ENCODE data around the gene WNT11. TPM values are rescaled to one million over a fixed set of nuclear protein-coding genes. Genes with fewer than 3 reads are reported as not detected.

The WNT11 gene
- total RNA-seq, 5 donors from 2014 or later (not counting 1 experiment from before 2014, with no cell fraction given): 0.47 to 1.3 (median 0.89) TPM; not detected in 1

- ChIA-PET POLR2A (no interaction called here), CTCF (interaction anchor here (0.6 to 2.3 kb wide), 3 partner anchors 23 to 893 kb away, joined by 3 to 7 read pairs (median 5); no protein-coding TSS in a partner anchor)
- no peaks in the 10 kb centered on the region for H3K36me3 Mint-ChIP-seq
- H3K4me1 ChIP-seq (ENCODE audit: control insufficient read depth in 1 of 2, extremely low read depth in 1 of 2, insufficient read depth in 2 of 2, low read length in 2 of 2): peaks cover 21 to 60% of the 10 kb centered on the region in 2 experiments
- no peaks in the 10 kb centered on the region for H3K9me3 ChIP-seq
- H3K27ac ChIP-seq (ENCODE audit: low read length): no peak overlapping the region
- H3K9me3 Mint-ChIP-seq: no peaks in the 10 kb centered on the region
- no peak overlapping the region for H3K27ac Mint-ChIP-seq
- ATAC-seq (replicated peaks in 1 of 4) (no peak), DNase-seq (no peak)
- peak overlapping the region in 1 of 3 donors; percentile 93 for H3K4me3 Mint-ChIP-seq
- no peaks in the 10 kb centered on the region for H3K36me3 ChIP-seq (ENCODE audit: control insufficient read depth in 2 of 2, extremely low read depth in 1 of 2, insufficient read depth in 1 of 2, low read length in 1 of 2)
- WGBS (ENCODE audit: insufficient coverage): 92% methylated on average over 6 of the region's 6 CpGs
- no peak overlapping the region for H3K4me3 ChIP-seq (ENCODE audit: control insufficient read depth in 1 of 2, extremely low read depth in 1 of 2, low read length in 1 of 2)
- H3K4me1 Mint-ChIP-seq: peaks cover 40 to 54% (median 48%) of the 10 kb centered on the region in 3 donors
- peaks cover 0 to 13% of the 10 kb centered on the region in 2 experiments for H3K27me3 ChIP-seq (replicated peaks in 1 of 2; ENCODE audit: control insufficient read depth in 2 of 2, extremely low read depth in 1 of 2, insufficient read depth in 2 of 2, low read length in 1 of 2)
- H3K27me3 Mint-ChIP-seq: peaks cover 0 to 8% of the 10 kb centered on the region in 2 donors
Measured at GRCh38 chr11:76231121-76231738, 24.9 kb upstream of the WNT11 start.

DNA sequence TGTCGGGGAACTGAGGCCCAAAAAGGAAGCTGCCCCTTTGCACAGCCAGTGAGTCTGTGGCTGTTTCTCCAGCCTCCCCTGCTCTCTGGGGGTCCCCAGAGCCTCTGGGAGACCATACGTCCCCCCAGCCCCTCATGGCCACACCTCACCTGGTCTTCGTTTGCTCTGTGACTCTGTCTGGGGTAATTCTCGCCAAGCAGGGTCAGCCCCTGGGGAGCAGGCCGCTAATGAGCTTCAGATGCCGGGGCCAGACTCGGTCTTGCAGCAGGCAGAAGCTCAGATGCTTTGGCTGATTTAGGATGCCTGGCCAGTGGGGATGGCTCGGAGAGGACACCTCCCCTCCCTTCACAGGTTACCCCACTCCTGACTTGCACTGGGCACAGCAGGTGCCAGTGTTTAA, 24.1 kb upstream of the WNT11 start:
- peaks cover 0 to 4% of the 10 kb centered on the region in 2 donors for H3K27me3 Mint-ChIP-seq
- H3K4me1 Mint-ChIP-seq: peaks cover 40 to 48% (median 40%) of the 10 kb centered on the region in 3 donors
- no peaks in the 10 kb centered on the region for H3K9me3 Mint-ChIP-seq
- no peak overlapping the region for H3K4me3 ChIP-seq (ENCODE audit: control insufficient read depth in 1 of 2, extremely low read depth in 1 of 2, low read length in 1 of 2)
- H3K4me3 Mint-ChIP-seq: no peak overlapping the region
- no peaks in the 10 kb centered on the region for H3K36me3 Mint-ChIP-seq
- H3K27ac Mint-ChIP-seq: no peak overlapping the region
- H3K27me3 ChIP-seq (replicated peaks in 1 of 2; ENCODE audit: control insufficient read depth in 2 of 2, extremely low read depth in 1 of 2, insufficient read depth in 2 of 2, low read length in 1 of 2): peaks cover 0 to 13% of the 10 kb centered on the region in 2 experiments
- WGBS (ENCODE audit: insufficient coverage): 96% methylated on average over 6 of the region's 8 CpGs
- no peak for DNase-seq
- no peak overlapping the region for H3K27ac ChIP-seq (ENCODE audit: low read length)
- no peaks in the 10 kb centered on the region for H3K36me3 ChIP-seq (ENCODE audit: control insufficient read depth in 2 of 2, extremely low read depth in 1 of 2, insufficient read depth in 1 of 2, low read length in 1 of 2)
- ChIA-PET CTCF (interaction anchor here (1.2 to 2.3 kb wide), 2 partner anchors 22 to 23 kb away, joined by 3 to 7 read pairs; no protein-coding TSS in a partner anchor), POLR2A (no interaction called here)
- peaks cover 21 to 54% of the 10 kb centered on the region in 2 experiments for H3K4me1 ChIP-seq (ENCODE audit: control insufficient read depth in 1 of 2, extremely low read depth in 1 of 2, insufficient read depth in 2 of 2, low read length in 2 of 2)
- H3K9me3 ChIP-seq: no peaks in the 10 kb centered on the region
- no peak for ATAC-seq (replicated peaks in 1 of 4)

DNA sequence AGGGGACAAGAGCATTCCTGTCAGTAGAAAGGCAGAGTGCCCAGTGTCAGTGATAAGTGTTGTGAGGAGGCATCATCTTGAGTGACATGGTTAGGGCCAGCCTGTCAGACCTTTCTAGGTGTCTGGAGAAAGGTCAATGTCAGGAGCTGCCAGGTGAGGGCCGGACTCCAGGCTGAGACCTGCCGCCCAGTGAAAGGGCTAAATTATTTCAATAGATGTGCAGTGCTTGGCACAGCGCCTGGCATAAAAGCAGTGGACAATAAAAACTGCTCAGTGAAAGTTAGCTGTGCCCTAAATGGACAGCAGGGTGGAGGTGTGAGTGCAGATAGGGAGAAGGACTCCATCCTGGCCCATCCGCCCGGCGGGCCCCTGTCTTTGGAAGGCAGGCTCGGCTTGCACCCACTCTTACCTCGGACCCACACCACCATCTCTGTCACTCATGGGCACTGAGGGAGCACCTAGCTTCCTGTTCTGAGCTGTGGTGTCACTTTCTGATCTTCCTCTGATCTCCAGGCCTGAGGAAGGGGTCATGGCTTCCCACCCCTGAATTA, 23.5 kb upstream of the WNT11 start:
- Mint-ChIP-seq H3K27ac (no peak overlapping the region), H3K9me3 (no peaks in the 10 kb centered on the region), H3K4me1 (peaks cover 34 to 42% (median 39%) of the 10 kb centered on the region in 3 donors), H3K4me3 (no peak overlapping the region), H3K27me3 (peaks cover 0 to 2% of the 10 kb centered on the region in 2 donors), H3K36me3 (no peaks in the 10 kb centered on the region)
- Histone ChIP-seq H3K27ac (ENCODE audit: low read length) (no peak overlapping the region), H3K4me3 (ENCODE audit: control insufficient read depth in 1 of 2, extremely low read depth in 1 of 2, low read length in 1 of 2) (no peak overlapping the region), H3K36me3 (ENCODE audit: control insufficient read depth in 2 of 2, extremely low read depth in 1 of 2, insufficient read depth in 1 of 2, low read length in 1 of 2) (no peaks in the 10 kb centered on the region), H3K4me1 (ENCODE audit: control insufficient read depth in 1 of 2, extremely low read depth in 1 of 2, insufficient read depth in 2 of 2, low read length in 2 of 2) (peaks cover 20 to 50% of the 10 kb centered on the region in 2 experiments), H3K27me3 (replicated peaks in 1 of 2; ENCODE audit: control insufficient read depth in 2 of 2, extremely low read depth in 1 of 2, insufficient read depth in 2 of 2, low read length in 1 of 2) (peaks cover 0 to 13% of the 10 kb centered on the region in 2 experiments), H3K9me3 (no peaks in the 10 kb centered on the region)
- DNase-seq: no peak
- POLR2A ChIA-PET: no interaction called here
- ATAC-seq (replicated peaks in 1 of 4): no peak
- WGBS (ENCODE audit: insufficient coverage): 84% methylated on average over 6 of the region's 8 CpGs
- CTCF ChIA-PET: interaction anchor here in 1 of 2 donors (2.3 kb wide), 1 partner anchor 21 kb away, joined by 7 read pairs; no protein-coding TSS in a partner anchor

DNA sequence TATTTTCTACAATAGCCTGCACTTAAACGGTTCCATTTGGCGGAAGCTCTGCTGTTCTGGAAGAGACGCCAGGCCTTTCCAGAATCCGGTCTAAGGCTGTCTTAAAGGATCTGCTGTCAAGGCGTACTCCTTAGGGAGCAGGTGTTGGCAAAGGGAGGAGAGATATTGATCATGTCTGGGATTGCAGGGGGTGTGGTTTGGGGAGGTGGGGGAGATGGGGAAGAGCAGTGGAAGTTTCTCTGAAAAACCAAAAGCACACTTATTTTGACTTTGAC, 22.5 kb upstream of the WNT11 start:
- H3K9me3 ChIP-seq: no peaks in the 10 kb centered on the region
- no peaks in the 10 kb centered on the region for H3K9me3 Mint-ChIP-seq
- CTCF ChIA-PET: no interaction called here
- peaks cover 0 to 13% of the 10 kb centered on the region in 2 experiments for H3K27me3 ChIP-seq (replicated peaks in 1 of 2; ENCODE audit: control insufficient read depth in 2 of 2, extremely low read depth in 1 of 2, insufficient read depth in 2 of 2, low read length in 1 of 2)
- no peak overlapping the region for H3K4me3 Mint-ChIP-seq
- ATAC-seq (replicated peaks in 1 of 4) (no peak), DNase-seq (no peak)
- no peak overlapping the region for H3K27ac ChIP-seq (ENCODE audit: low read length)
- no peak overlapping the region for H3K27ac Mint-ChIP-seq
- no peak overlapping the region for H3K4me3 ChIP-seq (ENCODE audit: control insufficient read depth in 1 of 2, extremely low read depth in 1 of 2, low read length in 1 of 2)
- peaks cover 0 to 2% of the 10 kb centered on the region in 2 donors for H3K27me3 Mint-ChIP-seq
- POLR2A ChIA-PET: no interaction called here
- WGBS (ENCODE audit: insufficient coverage): 95% methylated on average over 5 of the region's 5 CpGs
- H3K4me1 Mint-ChIP-seq: peaks cover 28 to 33% (median 31%) of the 10 kb centered on the region in 3 donors
- H3K4me1 ChIP-seq (ENCODE audit: control insufficient read depth in 1 of 2, extremely low read depth in 1 of 2, insufficient read depth in 2 of 2, low read length in 2 of 2): peaks cover 14 to 41% of the 10 kb centered on the region in 2 experiments
- no peaks in the 10 kb centered on the region for H3K36me3 Mint-ChIP-seq
- H3K36me3 ChIP-seq (ENCODE audit: control insufficient read depth in 2 of 2, extremely low read depth in 1 of 2, insufficient read depth in 1 of 2, low read length in 1 of 2): no peaks in the 10 kb centered on the region

GRCh38 chr11:76228071-76228874, 22.0 kb upstream of the WNT11 start:
- Mint-ChIP-seq H3K36me3 (no peaks in the 10 kb centered on the region), H3K9me3 (no peaks in the 10 kb centered on the region), H3K4me3 (no peak overlapping the region), H3K4me1 (peaks cover 22 to 27% (median 26%) of the 10 kb centered on the region in 3 donors), H3K27me3 (peaks cover 0 to 2% of the 10 kb centered on the region in 2 donors), H3K27ac (no peak overlapping the region)
- H3K27me3 ChIP-seq (replicated peaks in 1 of 2; ENCODE audit: control insufficient read depth in 2 of 2, extremely low read depth in 1 of 2, insufficient read depth in 2 of 2, low read length in 1 of 2): peaks cover 0 to 13% of the 10 kb centered on the region in 2 experiments
- H3K4me1 ChIP-seq (ENCODE audit: control insufficient read depth in 1 of 2, extremely low read depth in 1 of 2, insufficient read depth in 2 of 2, low read length in 2 of 2): peaks cover 14 to 35% of the 10 kb centered on the region in 2 experiments
- no peak overlapping the region for H3K27ac ChIP-seq (ENCODE audit: low read length)
- H3K4me3 ChIP-seq (ENCODE audit: control insufficient read depth in 1 of 2, extremely low read depth in 1 of 2, low read length in 1 of 2): no peak overlapping the region
- ChIA-PET CTCF (no interaction called here), POLR2A (no interaction called here)
- DNase-seq: no peak
- WGBS (ENCODE audit: insufficient coverage): 87% methylated on average over 15 of the region's 15 CpGs
- no peaks in the 10 kb centered on the region for H3K36me3 ChIP-seq (ENCODE audit: control insufficient read depth in 2 of 2, extremely low read depth in 1 of 2, insufficient read depth in 1 of 2, low read length in 1 of 2)
- H3K9me3 ChIP-seq: no peaks in the 10 kb centered on the region
- no peak for ATAC-seq (replicated peaks in 1 of 4)

DNA sequence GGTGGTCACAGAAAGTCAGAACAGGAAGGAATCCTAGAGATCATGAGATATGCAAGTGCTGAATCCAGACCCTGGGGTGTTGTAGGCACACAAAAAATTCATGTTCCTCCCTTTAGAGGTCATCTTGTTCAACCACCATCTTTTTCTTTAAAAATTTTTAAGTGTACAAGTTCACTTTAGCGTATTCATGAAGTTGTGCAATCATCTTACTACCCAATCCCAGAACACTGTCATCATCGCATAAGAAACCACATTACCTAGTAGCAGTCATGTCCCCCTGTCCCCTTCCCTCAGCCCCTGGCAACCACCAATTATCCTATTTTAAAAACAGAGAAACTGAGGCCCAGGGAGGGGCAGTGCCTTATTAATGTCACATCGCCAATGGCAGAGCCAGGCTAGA, 20.3 kb upstream of the WNT11 start:
- POLR2A ChIA-PET: no interaction called here

More for the DNA sequence above, 20.3 kb upstream of the WNT11 start:
- no peaks in the 10 kb centered on the region for H3K36me3 Mint-ChIP-seq
- no peaks in the 10 kb centered on the region for H3K9me3 ChIP-seq
- no peak overlapping the region for H3K4me3 ChIP-seq (ENCODE audit: control insufficient read depth in 1 of 2, extremely low read depth in 1 of 2, low read length in 1 of 2)
- peaks cover 0 to 13% of the 10 kb centered on the region in 2 experiments for H3K27me3 ChIP-seq (replicated peaks in 1 of 2; ENCODE audit: control insufficient read depth in 2 of 2, extremely low read depth in 1 of 2, insufficient read depth in 2 of 2, low read length in 1 of 2)
- H3K36me3 ChIP-seq (ENCODE audit: control insufficient read depth in 2 of 2, extremely low read depth in 1 of 2, insufficient read depth in 1 of 2, low read length in 1 of 2): no peaks in the 10 kb centered on the region
- H3K27me3 Mint-ChIP-seq: peaks cover 0 to 2% of the 10 kb centered on the region in 2 donors
- ATAC-seq (replicated peaks in 1 of 4): no peak
- peaks cover 4 to 19% of the 10 kb centered on the region in 2 experiments for H3K4me1 ChIP-seq (ENCODE audit: control insufficient read depth in 1 of 2, extremely low read depth in 1 of 2, insufficient read depth in 2 of 2, low read length in 2 of 2)
- no peak overlapping the region for H3K4me3 Mint-ChIP-seq
- H3K27ac Mint-ChIP-seq: no peak overlapping the region
- no peak for DNase-seq
- WGBS (ENCODE audit: insufficient coverage): 100% methylated on average over 3 of the region's 3 CpGs
- no peaks in the 10 kb centered on the region for H3K9me3 Mint-ChIP-seq
- H3K27ac ChIP-seq (ENCODE audit: low read length): no peak overlapping the region
- CTCF ChIA-PET: interaction anchor here in 1 of 2 donors (0.7 kb wide), 1 partner anchor 394 kb away, joined by 4 read pairs; no protein-coding TSS in a partner anchor
- peaks cover 6 to 11% (median 9%) of the 10 kb centered on the region in 3 donors for H3K4me1 Mint-ChIP-seq

All from T-cell (primary cell).